Stimulated activated CD4-positive, alpha-beta T cell treated with anti-CD3 and anti-CD28 coated beads, Interleukin-2, amount 100 ng/mL, for 24 hours (primary cell): Measurements from ENCODE around the gene RCBTB1.
"Not testable (repeated sequence)": the region's sequence is repeated elsewhere in the genome, so short reads cannot be mapped to it uniquely, and the experiment has no call there.

Experiments used
- DNase-seq, 2 donors: peaks; one replicate each; pipeline ENCODE4 v3.0.0-alpha.2; 2020

Gene RCBTB1

GRCh38 chr13:49585220-49586157, at the start of gene RCBTB1:
RCBTB1 (minus strand) TSS chr13:49585558; CDS start chr13:49567279, 18,279 bp downstream.
- peak; percentile 72 to 75 for DNase-seq

GRCh38 chr13:49633710-49634109, 48.4 kb upstream of the RCBTB1 start:
- DNase-seq = no peak

GRCh38 chr13:49632156-49632555, 46.8 kb upstream of the RCBTB1 start:
- DNase-seq = no peak

GRCh38 chr13:49630580-49630979, 45.2 kb upstream of the RCBTB1 start:
- DNase-seq = no peak

- no peak for DNase-seq
Observed at GRCh38 chr13:49629947-49630346, 44.6 kb upstream of the RCBTB1 start.

- DNase-seq = no peak
Observed at GRCh38 chr13:49629196-49629938, 44.0 kb upstream of the RCBTB1 start.

- peak; percentile 60 to 71 for DNase-seq
Observed at GRCh38 chr13:49627831-49628652, 42.7 kb upstream of the RCBTB1 start, which contains the start of gene ARL11. ARL11 (plus strand) TSS chr13:49628507; CDS start chr13:49630448, 1,941 bp downstream.

GRCh38 chr13:49625392-49626079, 40.2 kb upstream of the RCBTB1 start:
- no peak for DNase-seq

GRCh38 chr13:49624229-49624628, 38.9 kb upstream of the RCBTB1 start:
- no peak for DNase-seq

GRCh38 chr13:49622174-49622946, 37.0 kb upstream of the RCBTB1 start:
- no peak for DNase-seq

- no peak for DNase-seq
Observed at GRCh38 chr13:49620170-49620621, 34.8 kb upstream of the RCBTB1 start.

- no peak for DNase-seq
Observed at GRCh38 chr13:49616676-49617065, 31.3 kb upstream of the RCBTB1 start.

- no peak for DNase-seq
Observed at GRCh38 chr13:49615836-49616675, 30.7 kb upstream of the RCBTB1 start.

GRCh38 chr13:49612042-49612441, 26.7 kb upstream of the RCBTB1 start:
- DNase-seq = not testable (repeated sequence)

- no peak for DNase-seq
Observed at GRCh38 chr13:49610176-49610575, 24.8 kb upstream of the RCBTB1 start.

- DNase-seq = no peak
Observed at GRCh38 chr13:49608651-49609331, 23.4 kb upstream of the RCBTB1 start.

GRCh38 chr13:49607761-49608160, 22.4 kb upstream of the RCBTB1 start:
- no peak for DNase-seq

- peak; percentile 79 to 82 for DNase-seq
Observed at GRCh38 chr13:49606747-49607648, 21.6 kb upstream of the RCBTB1 start.

- no peak for DNase-seq
Observed at GRCh38 chr13:49604570-49604969, 19.2 kb upstream of the RCBTB1 start.
